HepG2 (cell line): ENCODE data around the gene SPG7. TPM values are rescaled to one million over a fixed set of nuclear protein-coding genes. Genes with fewer than 3 reads are reported as not detected.

ENCODE experiments used
- BRD4 ChIP-seq: sonication (generic); formaldehyde crosslinking; IDR thresholded peaks from 2 replicates; pipeline ENCODE4 v1.4.0; 2020; ENCODE audit warnings: missing genetic modification reagents
- CCDC6 ChIP-seq: sonication (generic); formaldehyde crosslinking; IDR thresholded peaks from 2 replicates; pipeline ENCODE4 v1.8.1; 2022; ENCODE audit warnings: mild to moderate bottlenecking, missing genetic modification reagents, moderate library complexity
- ERF ChIP-seq: IDR thresholded peaks from 2 replicates; pipeline ENCODE4 v1.6.1; 2018; ENCODE audit warnings: missing biosample characterization, missing genetic modification reagents
- ESRRA ChIP-seq: sonication (generic); formaldehyde crosslinking; IDR thresholded peaks from 2 replicates; pipeline ENCODE4 v1.5.1; 2020; ENCODE audit warnings: mild to moderate bottlenecking, low read depth, missing genetic modification reagents
- FLYWCH1 ChIP-seq: sonication (generic); formaldehyde crosslinking; IDR thresholded peaks from 2 replicates; pipeline ENCODE4 v1.8.1; 2023; ENCODE audit warnings: mild to moderate bottlenecking, missing genetic modification reagents
- MAFG ChIP-seq: sonication (generic); formaldehyde crosslinking; IDR thresholded peaks from 2 replicates; pipeline ENCODE4 v1.5.1; 2020; ENCODE audit warnings: mild to moderate bottlenecking, missing genetic modification reagents
- MTA3 ChIP-seq: sonication (generic); formaldehyde crosslinking; IDR thresholded peaks from 2 replicates; pipeline ENCODE4 v1.4.0; 2020; ENCODE audit warnings: missing genetic modification reagents
- PHB2 ChIP-seq: fragments of 450-650 bp; IDR thresholded peaks from 2 replicates; pipeline ENCODE4 v1.6.1; 2018; ENCODE audit not compliant: partially characterized antibody
- POLR2G ChIP-seq: fragments of 200-400 bp; formaldehyde crosslinking; IDR thresholded peaks from 2 replicates; pipeline ENCODE4 v1.6.1; 2018; ENCODE audit warnings: mild to moderate bottlenecking, low read depth, low read length, moderate library complexity
- RXRB ChIP-seq: IDR thresholded peaks from 2 replicates; pipeline ENCODE4 v1.6.1; 2016; ENCODE audit warnings: borderline replicate concordance, missing genetic modification reagents, missing compliant biosample characterization
- SP4 ChIP-seq: sonication (generic); formaldehyde crosslinking; IDR thresholded peaks from 2 replicates; pipeline ENCODE4 v1.8.1; 2023; ENCODE audit warnings: mild to moderate bottlenecking, missing genetic modification reagents
- TBL1XR1 ChIP-seq: fragments of 150-350 bp; IDR thresholded peaks from 2 replicates; pipeline ENCODE4 v1.6.1; 2014; ENCODE audit warnings: borderline replicate concordance, low read length; ENCODE audit not compliant: partially characterized antibody
- ZNF160 ChIP-seq: sonication (generic); formaldehyde crosslinking; IDR thresholded peaks from 2 replicates; pipeline ENCODE4 v1.8.0; 2022; ENCODE audit warnings: mild to moderate bottlenecking, inconsistent platforms, missing genetic modification reagents
- ZNF713 ChIP-seq: sonication (generic); formaldehyde crosslinking; IDR thresholded peaks from 2 replicates; pipeline ENCODE4 v1.4.0; 2020; ENCODE audit warnings: mild to moderate bottlenecking, missing genetic modification reagents
- ZSCAN29 ChIP-seq: sonication (generic); formaldehyde crosslinking; conservative IDR thresholded peaks from 2 replicates; pipeline ENCODE4 v1.4.0; 2020; ENCODE audit warnings: mild to moderate bottlenecking, missing genetic modification reagents
- polyA plus RNA-seq, 8 experiments: library from polyadenylated mRNA; depleted of rRNA in 3 of 8; stranded (reverse) in 7 of 8; unstranded in 1 of 8; fragments of >200 nt; fragmentation: Illumina TruSeq in 4 of 8; extraction: Trizol in 4 of 8; gene quantifications; 2 replicates each; pipeline versions ENCODE4 v1.2.1 to v1.2.3, GENCODE V29; 2011 to 2016; ENCODE audit warnings: low read depth in 4 of 8, missing spikeins in 1 of 8, mixed read lengths in 1 of 8; ENCODE audit not compliant: insufficient read depth in 1 of 8
- total RNA-seq, 5 experiments: library from RNA; depleted of rRNA; stranded (reverse); fragments of >200 nt; fragmentation: Illumina TruSeq; extraction: Trizol; gene quantifications; 2 replicates each; pipeline ENCODE4 v1.2.3, GENCODE V29; 2016; ENCODE audit warnings: low read depth in 1 of 5
- TF ChIP-seq, protein P1 (sequence below): sonication (generic); formaldehyde crosslinking; IDR thresholded peaks from 2 replicates; pipeline ENCODE4 v1.8.0; 2022; ENCODE audit warnings: mild to moderate bottlenecking, missing genetic modification reagents, borderline replicate concordance
- TF ChIP-seq, protein P2 (sequence below): sonication (generic); formaldehyde crosslinking; IDR thresholded peaks from 2 replicates; pipeline ENCODE4 v1.4.0; 2020; ENCODE audit warnings: mild to moderate bottlenecking, missing genetic modification reagents
- TF ChIP-seq, protein P3 (sequence below): sonication (generic); formaldehyde crosslinking; IDR thresholded peaks from 2 replicates; pipeline ENCODE4 v1.4.0; 2020; ENCODE audit warnings: missing genetic modification reagents

The SPG7 gene
- total and polyA plus RNA-seq, 2 of the 13 experiments (the other 11 are each of a cell fraction or from before 2014, with no cell fraction given) = 66.0 to 136 TPM

DNA sequence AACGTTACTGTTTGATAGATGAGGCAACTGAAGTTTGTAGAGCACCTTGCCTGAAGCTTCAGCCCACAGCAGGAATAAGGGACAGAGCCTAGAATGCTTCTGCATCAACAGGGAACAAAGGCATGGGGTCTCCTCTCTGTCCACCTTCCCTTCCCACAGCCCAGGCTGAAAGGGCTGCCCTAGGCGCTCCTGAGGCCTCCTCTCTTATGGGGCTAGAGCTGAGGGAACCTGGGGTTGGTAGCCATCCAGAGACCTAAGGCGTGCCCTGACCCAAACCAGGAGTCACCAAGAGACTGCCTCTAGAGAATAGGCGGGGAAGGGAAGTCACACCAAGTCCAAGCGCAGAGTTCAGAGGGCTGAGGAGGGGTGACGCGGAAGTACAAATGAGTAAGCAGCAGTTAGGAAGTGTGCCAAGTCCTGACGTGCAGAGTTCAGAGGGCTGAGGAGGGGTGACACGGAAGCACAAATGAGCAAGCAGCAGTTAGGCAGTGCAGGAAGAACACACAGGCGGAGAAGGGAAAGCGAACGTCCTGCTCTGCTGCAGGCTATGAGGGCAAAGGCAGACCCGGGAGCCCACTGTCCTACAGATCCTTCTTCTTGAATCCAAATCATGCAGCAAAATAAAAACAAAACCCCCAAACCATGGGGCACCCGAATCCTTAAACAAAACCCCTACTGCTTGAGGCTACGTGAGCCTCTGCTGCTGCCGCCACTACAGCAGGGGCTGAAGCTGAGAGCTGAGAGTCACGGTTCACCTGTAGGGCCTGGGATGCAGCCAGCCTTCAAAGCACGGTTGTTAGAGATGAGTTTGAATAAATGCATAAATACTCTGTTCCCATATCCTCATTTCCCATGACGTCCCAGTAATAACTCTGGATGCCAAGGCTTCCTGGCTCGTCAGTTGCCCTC lies 2.7 kb upstream of the SPG7 start (continued):
- TF ChIP-seq, protein P1, sequence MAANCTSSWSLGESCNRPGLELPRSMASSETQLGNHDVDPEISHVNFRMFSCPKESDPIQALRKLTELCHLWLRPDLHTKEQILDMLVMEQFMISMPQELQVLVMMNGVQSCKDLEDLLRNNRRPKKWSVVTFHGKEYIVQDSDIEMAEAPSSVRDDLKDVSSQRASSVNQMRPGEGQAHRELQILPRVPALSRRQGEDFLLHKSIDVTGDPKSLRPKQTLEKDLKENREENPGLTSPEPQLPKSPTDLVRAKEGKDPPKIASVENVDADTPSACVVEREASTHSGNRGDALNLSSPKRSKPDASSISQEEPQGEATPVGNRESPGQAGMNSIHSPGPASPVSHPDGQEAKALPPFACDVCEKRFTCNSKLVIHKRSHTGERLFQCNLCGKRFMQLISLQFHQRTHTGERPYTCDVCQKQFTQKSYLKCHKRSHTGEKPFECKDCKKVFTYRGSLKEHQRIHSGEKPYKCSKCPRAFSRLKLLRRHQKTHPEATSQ (CRISPR knock-in tag) = no peak; the same call in 1 of the 2 replicates
- TF ChIP-seq SP4 (CRISPR knock-in tag) (peak; percentile 85), ZNF160 (CRISPR knock-in tag) (peak; percentile 69; the same call in 1 of the 2 replicates), TBL1XR1 (peak; percentile 72), ZSCAN29 (CRISPR knock-in tag) (0 out of 2 replicates have a peak, but pooled peaks have one; percentile 36), RXRB (peak; percentile 95), BRD4 (CRISPR knock-in tag) (peak; percentile 40; the same call in 1 of the 2 replicates), POLR2G (peak; percentile 97), CCDC6 (CRISPR knock-in tag) (no peak), MTA3 (CRISPR knock-in tag) (no peak), MAFG (no peak), ZNF713 (CRISPR knock-in tag) (peak; percentile 95), ERF (peak; percentile 98), FLYWCH1 (CRISPR knock-in tag) (no peak), PHB2 (no peak), ESRRA (CRISPR knock-in tag) (peak; percentile 96)
- TF ChIP-seq, protein P2, sequence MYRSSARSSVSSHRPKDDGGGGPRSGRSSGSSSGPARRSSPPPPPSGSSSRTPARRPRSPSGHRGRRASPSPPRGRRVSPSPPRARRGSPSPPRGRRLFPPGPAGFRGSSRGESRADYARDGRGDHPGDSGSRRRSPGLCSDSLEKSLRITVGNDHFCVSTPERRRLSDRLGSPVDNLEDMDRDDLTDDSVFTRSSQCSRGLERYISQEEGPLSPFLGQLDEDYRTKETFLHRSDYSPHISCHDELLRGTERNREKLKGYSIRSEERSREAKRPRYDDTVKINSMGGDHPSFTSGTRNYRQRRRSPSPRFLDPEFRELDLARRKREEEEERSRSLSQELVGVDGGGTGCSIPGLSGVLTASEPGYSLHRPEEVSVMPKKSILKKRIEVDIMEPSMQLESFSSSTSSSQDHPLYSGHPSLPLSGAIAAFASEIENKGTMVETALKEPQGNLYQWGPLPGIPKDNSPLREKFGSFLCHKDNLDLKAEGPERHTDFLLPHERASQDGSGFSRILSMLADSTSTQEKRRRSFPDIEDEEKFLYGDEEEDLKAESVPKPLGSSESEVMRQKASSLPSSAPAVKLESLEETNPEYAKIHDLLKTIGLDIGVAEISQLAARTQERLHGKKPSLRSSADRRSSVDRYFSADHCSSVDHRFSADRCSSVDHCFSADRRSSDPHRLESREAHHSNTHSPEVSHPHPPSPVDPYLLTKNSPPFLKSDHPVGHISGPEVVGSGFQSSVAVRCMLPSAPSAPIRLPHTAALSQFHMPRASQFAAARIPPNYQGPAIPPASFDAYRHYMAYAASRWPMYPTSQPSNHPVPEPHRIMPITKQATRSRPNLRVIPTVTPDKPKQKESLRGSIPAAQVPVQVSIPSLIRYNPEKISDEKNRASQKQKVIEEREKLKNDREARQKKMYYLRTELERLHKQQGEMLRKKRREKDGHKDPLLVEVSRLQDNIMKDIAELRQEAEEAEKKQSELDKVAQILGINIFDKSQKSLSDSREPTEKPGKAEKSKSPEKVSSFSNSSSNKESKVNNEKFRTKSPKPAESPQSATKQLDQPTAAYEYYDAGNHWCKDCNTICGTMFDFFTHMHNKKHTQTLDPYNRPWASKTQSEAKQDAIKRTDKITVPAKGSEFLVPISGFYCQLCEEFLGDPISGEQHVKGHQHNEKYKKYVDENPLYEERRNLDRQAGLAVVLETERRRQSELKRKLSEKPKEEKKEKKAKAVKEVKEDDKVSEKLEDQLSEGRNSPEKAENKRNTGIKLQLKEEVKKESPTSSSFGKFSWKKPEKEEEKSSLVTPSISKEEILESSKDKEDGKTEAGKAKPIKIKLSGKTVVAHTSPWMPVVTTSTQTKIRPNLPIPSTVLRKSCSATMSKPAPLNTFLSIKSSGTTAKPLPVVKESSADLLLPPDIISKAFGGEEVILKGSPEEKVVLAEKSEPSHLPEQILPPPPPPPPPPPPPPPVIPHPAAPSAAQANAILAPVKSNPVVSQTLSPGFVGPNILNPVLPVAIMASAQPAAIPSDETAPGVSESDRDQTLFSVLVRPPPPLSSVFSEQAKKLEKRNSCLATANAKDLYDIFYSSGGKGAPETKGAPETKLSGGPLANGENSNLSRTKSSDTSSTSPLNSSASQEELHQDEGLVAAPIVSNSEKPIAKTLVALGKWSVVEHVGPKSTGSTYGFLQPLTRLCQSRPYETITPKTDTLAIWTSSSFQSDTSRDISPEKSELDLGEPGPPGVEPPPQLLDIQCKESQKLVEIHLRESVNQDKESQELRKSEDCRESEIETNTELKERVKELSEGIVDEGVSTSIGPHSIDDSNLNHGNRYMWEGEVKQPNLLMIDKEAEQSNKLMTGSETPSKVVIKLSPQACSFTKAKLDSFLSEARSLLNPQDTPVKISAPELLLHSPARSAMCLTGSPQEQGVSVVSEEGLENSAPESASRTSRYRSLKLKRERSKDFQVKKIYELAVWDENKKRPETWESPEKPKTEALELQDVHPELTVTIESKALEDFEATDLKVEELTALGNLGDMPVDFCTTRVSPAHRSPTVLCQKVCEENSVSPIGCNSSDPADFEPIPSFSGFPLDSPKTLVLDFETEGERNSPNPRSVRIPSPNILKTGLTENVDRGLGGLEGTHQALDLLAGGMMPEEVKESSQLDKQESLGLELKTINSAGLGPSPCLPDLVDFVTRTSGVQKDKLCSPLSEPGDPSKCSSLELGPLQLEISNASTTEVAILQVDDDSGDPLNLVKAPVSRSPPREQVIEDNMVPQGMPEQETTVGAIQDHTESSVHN (CRISPR knock-in tag) = peak; percentile 55; the same call in 1 of the 2 replicates
- TF ChIP-seq, protein P3, sequence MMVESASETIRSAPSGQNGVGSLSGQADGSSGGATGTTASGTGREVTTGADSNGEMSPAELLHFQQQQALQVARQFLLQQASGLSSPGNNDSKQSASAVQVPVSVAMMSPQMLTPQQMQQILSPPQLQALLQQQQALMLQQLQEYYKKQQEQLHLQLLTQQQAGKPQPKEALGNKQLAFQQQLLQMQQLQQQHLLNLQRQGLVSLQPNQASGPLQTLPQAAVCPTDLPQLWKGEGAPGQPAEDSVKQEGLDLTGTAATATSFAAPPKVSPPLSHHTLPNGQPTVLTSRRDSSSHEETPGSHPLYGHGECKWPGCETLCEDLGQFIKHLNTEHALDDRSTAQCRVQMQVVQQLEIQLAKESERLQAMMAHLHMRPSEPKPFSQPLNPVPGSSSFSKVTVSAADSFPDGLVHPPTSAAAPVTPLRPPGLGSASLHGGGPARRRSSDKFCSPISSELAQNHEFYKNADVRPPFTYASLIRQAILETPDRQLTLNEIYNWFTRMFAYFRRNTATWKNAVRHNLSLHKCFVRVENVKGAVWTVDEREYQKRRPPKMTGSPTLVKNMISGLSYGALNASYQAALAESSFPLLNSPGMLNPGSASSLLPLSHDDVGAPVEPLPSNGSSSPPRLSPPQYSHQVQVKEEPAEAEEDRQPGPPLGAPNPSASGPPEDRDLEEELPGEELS (CRISPR knock-in tag) = peak; percentile 95
